ENCODE measurements around the gene HOPX.
"Not testable (repeated sequence)": the region's sequence is repeated elsewhere in the genome, so short reads cannot be mapped to it uniquely, and the experiment has no call there.

The HOPX gene

DNA sequence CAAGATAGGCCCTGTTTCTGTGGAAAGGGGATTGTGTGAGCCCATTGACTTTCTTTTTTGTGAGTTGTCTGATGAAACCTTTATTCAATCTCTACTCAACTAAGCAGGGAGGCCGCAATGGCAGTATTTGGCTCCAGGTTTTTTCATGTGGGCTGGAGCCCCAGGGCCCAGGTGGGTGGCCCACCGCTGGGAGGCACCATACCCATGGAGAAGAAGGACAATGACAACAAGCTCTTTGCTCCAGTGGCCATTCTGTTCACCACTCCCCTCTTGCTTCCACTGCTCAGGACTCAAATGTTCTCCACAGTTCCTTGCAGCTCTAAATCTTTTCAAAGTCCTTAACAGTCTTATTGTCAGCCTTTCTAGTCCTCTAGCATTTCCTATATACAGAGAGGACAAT, 54.1 kb downstream of the HOPX start:
- DNase-seq (ENCODE audit: low read depth, low spot score) = no peak

GRCh38 chr4:56626420-56626819, 54.7 kb downstream of the HOPX start:
- no peak for DNase-seq (ENCODE audit: low read depth, low spot score)

- no peak for DNase-seq (ENCODE audit: low read depth, low spot score)
These were observed 58.9 kb downstream of the HOPX start for GRCh38 chr4:56622176-56622575.

- DNase-seq (ENCODE audit: low read depth, low spot score) = no peak
These were observed 61.3 kb downstream of the HOPX start for GRCh38 chr4:56619816-56620215.

- no peak for DNase-seq (ENCODE audit: low read depth, low spot score)
These were observed 61.9 kb downstream of the HOPX start for GRCh38 chr4:56619160-56619559.

DNA sequence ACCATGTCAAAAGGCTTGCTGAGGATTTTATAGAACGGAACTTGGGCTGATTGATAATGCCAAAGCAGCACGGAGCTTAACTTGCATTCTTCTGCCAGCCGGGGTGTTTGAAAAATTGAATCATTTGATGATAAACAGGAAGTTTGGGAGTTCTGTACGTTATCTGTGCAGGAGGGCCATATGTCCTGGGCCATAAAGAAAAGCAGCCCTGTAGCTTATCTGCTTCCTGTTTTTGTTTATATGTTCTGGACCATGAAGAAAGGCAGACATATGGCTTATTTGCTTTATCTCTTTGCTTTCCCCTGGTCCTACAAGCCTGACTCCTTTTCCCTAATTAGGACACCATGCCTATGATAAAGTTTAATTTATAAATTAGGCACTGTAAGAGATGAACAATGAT, 62.4 kb downstream of the HOPX start:
- no peak for DNase-seq (ENCODE audit: low read depth, low spot score)

- no peak for DNase-seq (ENCODE audit: low read depth, low spot score)
These were observed 67.8 kb downstream of the HOPX start for GRCh38 chr4:56613101-56613862.

DNA sequence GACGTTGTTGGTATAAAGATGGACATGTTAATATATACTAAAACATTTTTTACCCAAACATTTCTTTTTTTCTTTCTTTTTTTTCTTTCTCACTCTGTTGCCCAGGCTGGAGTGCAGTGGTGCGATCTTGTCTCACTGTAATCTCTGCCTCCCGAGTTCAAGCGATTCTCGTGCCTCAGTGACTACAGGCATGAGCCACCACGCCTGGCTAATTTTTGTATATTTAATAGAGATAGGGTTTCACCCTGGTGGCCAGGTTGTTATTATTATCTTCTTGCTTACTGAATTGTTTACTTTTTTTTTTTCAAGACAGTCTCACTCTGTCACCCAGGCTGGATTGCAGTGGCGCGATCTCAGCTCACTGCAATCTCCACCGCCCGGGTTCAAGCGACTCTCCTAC, 68.8 kb downstream of the HOPX start:
- no peak for DNase-seq (ENCODE audit: low read depth, low spot score)

DNA sequence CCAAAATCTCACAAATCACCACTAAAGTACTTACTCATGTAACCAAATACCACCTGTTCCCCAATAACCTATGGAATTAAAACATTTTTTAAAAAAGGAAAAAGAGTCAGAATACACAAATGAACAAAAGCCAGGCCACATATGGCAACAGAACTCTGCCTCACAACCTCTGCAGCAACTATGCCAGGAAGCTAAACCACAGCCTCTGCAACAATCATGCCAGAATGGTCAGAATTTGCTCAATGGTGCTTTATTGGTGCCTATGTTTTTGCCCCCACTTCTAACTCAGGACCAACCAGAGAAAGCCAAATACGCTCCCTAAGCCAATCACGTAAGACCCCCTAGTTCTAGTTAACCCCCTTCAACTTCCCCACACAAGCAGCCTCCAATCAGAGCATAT, 69.6 kb downstream of the HOPX start:
- no peak for DNase-seq (ENCODE audit: low read depth, low spot score)

GRCh38 chr4:56610170-56610569, 70.9 kb downstream of the HOPX start:
- DNase-seq (ENCODE audit: low read depth, low spot score) = not testable (repeated sequence)

DNA sequence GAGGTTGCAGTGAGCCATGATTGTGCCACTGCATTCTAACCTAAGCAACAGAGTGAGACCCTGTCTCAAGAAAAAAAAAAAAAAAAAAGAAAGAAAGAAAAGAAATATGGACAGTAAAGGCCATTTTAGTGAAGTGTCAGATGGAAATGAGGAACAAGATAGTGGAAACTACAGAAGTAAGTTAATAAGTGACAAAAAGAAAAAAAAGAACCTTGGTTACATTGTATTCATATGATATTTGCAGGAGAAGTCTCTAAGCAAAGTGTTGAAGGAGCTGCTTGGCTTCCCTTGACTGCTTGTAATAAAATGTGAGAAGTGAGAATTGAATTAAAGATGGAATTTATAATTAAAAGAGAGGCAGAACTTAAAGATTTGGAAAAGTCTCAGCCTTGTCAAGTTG, 73.2 kb downstream of the HOPX start:
- DNase-seq (ENCODE audit: low read depth, low spot score) = no peak

GRCh38 chr4:56606385-56606784, 74.7 kb downstream of the HOPX start:
- DNase-seq (ENCODE audit: low read depth, low spot score) = no peak

DNA sequence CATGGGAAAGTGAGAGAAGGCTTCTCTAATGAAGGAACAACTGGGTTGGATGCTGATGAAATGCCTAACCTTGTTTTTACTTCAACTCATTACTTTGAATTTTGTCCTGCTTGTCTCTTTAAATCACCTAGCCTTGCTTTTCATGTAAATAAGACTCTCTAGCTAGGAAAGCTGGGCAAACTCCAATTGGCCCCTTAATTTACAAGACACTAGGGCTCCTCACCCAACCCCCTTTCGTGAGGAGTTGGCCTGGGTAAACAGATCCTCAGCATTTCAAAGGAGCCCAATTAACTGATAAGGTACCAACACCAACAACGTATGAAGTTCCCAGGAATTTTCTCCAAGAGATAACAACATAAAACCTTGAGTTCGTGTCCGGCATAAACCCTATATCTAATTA, 75.6 kb downstream of the HOPX start:
- DNase-seq (ENCODE audit: low read depth, low spot score) = peak; percentile 52

GRCh38 chr4:56603297-56603696, 77.8 kb downstream of the HOPX start:
- DNase-seq (ENCODE audit: low read depth, low spot score) = no peak
